ENCODE measurements around the gene HS6ST2.

Gene HS6ST2

DNA sequence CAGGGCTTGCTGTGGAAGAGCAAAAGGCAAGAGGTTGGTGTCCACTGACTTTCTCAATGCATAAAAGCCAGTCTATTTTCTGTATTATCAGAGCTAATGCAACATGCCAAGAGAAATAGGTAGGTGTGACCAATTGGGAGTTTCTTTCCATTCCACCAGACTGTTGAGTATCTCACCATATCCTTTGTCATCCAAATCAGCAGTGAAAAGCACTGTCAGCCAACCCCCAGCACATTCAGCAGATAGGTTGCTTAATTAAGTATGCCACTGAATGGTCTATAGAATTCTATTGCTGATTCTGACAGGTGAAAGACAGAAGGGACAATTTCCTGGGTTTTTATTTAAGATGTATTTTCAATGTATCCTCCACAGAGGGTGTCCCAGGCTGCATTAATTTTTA, 139.8 kb downstream of the HS6ST2 start:
- TF ChIP-seq, protein P1, sequence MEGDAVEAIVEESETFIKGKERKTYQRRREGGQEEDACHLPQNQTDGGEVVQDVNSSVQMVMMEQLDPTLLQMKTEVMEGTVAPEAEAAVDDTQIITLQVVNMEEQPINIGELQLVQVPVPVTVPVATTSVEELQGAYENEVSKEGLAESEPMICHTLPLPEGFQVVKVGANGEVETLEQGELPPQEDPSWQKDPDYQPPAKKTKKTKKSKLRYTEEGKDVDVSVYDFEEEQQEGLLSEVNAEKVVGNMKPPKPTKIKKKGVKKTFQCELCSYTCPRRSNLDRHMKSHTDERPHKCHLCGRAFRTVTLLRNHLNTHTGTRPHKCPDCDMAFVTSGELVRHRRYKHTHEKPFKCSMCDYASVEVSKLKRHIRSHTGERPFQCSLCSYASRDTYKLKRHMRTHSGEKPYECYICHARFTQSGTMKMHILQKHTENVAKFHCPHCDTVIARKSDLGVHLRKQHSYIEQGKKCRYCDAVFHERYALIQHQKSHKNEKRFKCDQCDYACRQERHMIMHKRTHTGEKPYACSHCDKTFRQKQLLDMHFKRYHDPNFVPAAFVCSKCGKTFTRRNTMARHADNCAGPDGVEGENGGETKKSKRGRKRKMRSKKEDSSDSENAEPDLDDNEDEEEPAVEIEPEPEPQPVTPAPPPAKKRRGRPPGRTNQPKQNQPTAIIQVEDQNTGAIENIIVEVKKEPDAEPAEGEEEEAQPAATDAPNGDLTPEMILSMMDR (IDR thresholded peaks at IDR 0.05; ENCODE audit: low read depth, low read length) = no peak
- DNase-seq (ENCODE audit: extremely low read depth, low read depth) = no peak

DNA sequence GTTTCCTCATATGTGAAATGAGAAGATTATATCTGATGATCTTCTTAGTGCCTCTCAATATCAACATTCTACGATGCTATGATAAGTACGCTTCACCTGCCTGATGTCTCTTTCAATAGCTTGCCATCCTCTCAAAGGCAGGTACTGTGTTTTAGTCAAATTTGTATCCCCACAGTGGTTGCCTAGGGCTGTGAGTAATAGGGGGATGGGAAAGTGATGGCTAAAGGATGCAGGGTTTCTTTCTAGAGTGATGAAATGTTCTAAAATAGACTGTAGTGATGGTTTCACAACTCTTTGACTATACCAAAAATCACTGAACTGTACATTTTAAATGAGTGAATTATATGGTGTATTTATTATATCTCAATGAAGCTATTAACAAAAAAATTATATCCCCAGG, 142.8 kb downstream of the HS6ST2 start:
- TF ChIP-seq, protein P1 (IDR thresholded peaks at IDR 0.05; ENCODE audit: low read depth, low read length) = no peak

DNA sequence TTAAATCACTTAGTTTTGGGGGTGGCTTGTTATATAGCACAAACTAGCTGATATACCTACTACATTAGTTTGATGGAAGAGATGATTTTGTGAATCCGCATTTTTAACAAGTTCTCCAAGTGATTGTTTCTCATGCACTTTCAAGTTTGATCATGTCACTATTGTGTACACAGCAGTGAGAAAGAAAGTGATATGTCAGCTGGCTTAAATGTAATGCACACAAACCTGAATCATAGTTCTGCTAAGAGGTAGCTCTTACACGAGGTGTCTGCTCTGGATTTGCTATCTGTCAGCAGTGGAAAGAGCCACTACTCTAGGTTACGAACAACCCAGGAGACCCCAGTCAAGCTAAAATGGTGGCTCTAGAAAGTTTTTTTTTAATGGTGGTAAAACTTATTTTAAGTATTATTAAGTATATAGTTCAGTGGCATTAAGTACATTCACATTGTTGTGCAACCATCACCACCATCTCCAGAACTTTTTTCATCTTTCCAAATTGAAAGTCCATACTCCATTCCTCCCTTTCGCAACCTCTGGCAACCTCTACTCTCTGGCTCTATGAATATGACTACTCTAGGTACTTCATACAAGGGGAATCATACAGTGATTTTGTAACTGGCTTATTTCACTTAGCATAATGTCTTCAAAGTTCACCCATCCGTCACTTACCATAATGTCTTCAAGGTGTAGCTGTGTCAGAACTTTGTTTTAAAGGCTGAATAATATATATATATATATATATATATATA, 147.3 kb downstream of the HS6ST2 start:
- DNase-seq (ENCODE audit: extremely low read depth, low read depth) = no peak
- TF ChIP-seq, protein P1 (IDR thresholded peaks at IDR 0.05; ENCODE audit: low read depth, low read length) = no peak

More for the DNA sequence above, 142.8 kb downstream of the HS6ST2 start:
- DNase-seq (ENCODE audit: extremely low read depth, low read depth) = no peak

DNA sequence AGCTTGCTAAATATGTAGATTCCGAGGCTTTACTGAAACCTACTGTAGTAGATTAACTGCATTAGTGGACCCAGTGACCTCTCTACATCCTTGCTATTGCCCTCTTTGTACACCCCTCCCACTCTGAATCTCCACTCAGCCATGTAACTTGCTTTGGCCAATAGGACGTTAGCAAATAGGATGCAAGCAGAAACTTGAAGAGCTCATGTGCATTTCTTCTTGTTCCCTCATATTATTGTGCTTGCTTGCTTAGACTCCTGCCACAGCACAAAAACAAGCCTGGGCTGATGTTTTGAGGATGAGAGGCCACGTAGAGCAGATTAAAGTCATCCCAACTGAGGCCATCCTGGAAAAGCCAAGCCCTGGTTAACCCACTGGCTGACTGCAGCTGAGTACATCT, 147.9 kb downstream of the HS6ST2 start:
- no peak for DNase-seq (ENCODE audit: extremely low read depth, low read depth)
- TF ChIP-seq, protein P1 (IDR thresholded peaks at IDR 0.05; ENCODE audit: low read depth, low read length) = no peak

DNA sequence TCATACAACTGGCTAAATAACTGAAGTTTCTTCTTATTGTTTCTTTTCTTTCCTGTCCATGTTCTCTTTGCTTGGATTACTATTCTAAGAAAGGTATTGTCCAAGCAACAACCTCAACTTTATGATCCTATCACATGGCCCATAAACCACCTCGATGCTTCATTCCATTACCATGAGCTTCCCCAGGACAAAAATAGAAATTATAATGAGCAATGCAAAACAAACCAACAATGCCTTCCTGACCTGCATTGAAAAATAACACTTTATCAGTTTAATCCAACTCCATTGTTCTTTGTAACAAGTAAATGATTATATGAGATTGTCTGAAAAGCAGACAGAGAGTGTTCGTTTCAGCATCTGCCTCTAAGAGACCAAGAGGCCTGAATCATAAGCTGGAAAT, 148.8 kb downstream of the HS6ST2 start:
- DNase-seq (ENCODE audit: extremely low read depth, low read depth) = no peak
- TF ChIP-seq, protein P1 (IDR thresholded peaks at IDR 0.05; ENCODE audit: low read depth, low read length) = no peak

DNA sequence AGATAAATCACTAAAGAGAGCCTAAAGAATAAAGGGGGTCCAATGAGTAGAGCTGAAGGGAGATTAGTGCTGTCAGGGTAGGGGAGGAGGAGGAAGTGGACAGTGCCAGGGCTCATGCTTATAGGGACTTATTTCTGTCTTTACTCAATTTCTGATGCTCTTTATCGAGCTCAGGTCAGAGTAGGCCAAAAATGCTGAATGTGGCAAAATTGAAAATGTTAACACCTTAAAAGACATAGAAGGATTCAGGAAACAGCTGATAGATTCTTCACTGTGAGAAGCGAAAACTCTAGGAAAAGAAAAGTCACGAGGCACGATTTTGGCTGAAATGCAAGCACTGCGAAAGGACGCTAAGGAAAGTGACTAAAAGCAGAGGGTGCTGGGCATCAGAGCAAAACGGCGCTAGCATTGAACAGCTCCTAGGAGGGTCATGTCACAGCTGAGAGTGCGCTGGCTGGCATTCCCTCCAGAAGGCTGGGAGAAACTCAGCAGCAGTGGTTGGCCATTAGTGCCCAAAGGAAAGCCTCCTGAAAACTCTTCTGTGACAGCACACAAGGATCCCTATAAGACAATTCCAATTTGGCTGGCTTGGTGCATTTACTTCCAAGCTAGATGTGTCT, 150.9 kb downstream of the HS6ST2 start:
- TF ChIP-seq, protein P1 (IDR thresholded peaks at IDR 0.05; ENCODE audit: low read depth, low read length) = no peak

DNA sequence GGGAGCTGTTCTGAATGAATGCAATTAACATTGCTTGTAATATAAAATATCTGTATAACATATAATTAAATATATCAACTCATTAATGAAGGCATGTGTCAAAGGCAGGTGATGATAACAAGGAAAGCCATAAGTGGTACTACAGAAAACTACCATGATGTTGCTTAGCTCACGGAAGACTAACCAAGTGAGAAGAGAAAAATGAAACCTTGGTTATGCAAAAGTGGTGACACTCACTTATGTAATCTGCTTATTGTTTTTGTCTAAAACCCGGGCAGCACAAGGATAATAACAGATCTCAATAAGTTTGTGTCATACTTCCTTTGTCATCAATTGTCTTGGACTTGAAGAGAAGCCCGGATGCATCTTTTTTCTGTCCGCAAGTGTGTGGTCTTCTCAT, 156.4 kb downstream of the HS6ST2 start:
- TF ChIP-seq, protein P1 (IDR thresholded peaks at IDR 0.05; ENCODE audit: low read depth, low read length) = no peak
- DNase-seq (ENCODE audit: extremely low read depth, low read depth) = no peak

More for the DNA sequence above, 150.9 kb downstream of the HS6ST2 start:
- DNase-seq (ENCODE audit: extremely low read depth, low read depth) = no peak

Data from AG09319 (cell line).